Endothelial cell of umbilical vein (primary cell): Measurements from ENCODE around the gene RPS23.

Experiments
- EZH2 ChIP-seq: IDR thresholded peaks from 2 replicates; pipeline ENCODE4 v1.6.1; 2012; ENCODE audit warnings: borderline replicate concordance, low read depth, mild to moderate bottlenecking, moderate library complexity, low read length, inconsistent platforms; ENCODE audit not compliant: severe bottlenecking
- FOS ChIP-seq: IDR thresholded peaks from 2 replicates; pipeline ENCODE4 v1.6.1; 2011; ENCODE audit warnings: mild to moderate bottlenecking, low read length, moderate library complexity, borderline replicate concordance; ENCODE audit not compliant: insufficient read depth
- GATA2 ChIP-seq: IDR thresholded peaks from 2 replicates; pipeline ENCODE4 v1.7.0; 2011; ENCODE audit warnings: low read depth, mild to moderate bottlenecking, moderate library complexity, mixed read lengths, low read length; ENCODE audit not compliant: insufficient read length, insufficient read depth
- JUN ChIP-seq: IDR thresholded peaks from 2 replicates; pipeline ENCODE4 v1.6.1; 2011; ENCODE audit warnings: borderline replicate concordance, low read depth; ENCODE audit not compliant: insufficient read length, insufficient read depth
- MAX ChIP-seq: IDR thresholded peaks from 2 replicates; pipeline ENCODE4 v1.6.1; 2011; ENCODE audit not compliant: insufficient read depth, insufficient read length
- MYC ChIP-seq: IDR thresholded peaks from one replicate; pipeline ENCODE4 v1.6.1; 2011; ENCODE audit warnings: mild to moderate bottlenecking, low read depth, low read length
- POLR2A ChIP-seq: IDR thresholded peaks from 2 replicates; pipeline ENCODE4 v1.6.1; 2012; ENCODE audit warnings: low read depth, mild to moderate bottlenecking, control low read depth, low read length
- POLR2AphosphoS5 ChIP-seq: IDR thresholded peaks from 2 replicates; pipeline ENCODE4 v1.6.1; 2012; ENCODE audit warnings: low read depth, mild to moderate bottlenecking, control low read depth, low read length, moderate library complexity; ENCODE audit not compliant: insufficient read depth
- TF ChIP-seq, protein P1 (sequence below), 2 donors: IDR thresholded peaks; 1 replicate in 1 of 2; 2 replicates in 1 of 2; pipeline ENCODE4 v1.5.1; 2011; ENCODE audit warnings: low read length in 2 of 2, mild to moderate bottlenecking in 2 of 2, moderate library complexity in 2 of 2, control low read depth in 1 of 2, inconsistent platforms in 1 of 2, low read depth in 1 of 2; ENCODE audit not compliant: insufficient read depth in 1 of 2; ENCODE audit errors: extremely low read depth in 1 of 2

DNA sequence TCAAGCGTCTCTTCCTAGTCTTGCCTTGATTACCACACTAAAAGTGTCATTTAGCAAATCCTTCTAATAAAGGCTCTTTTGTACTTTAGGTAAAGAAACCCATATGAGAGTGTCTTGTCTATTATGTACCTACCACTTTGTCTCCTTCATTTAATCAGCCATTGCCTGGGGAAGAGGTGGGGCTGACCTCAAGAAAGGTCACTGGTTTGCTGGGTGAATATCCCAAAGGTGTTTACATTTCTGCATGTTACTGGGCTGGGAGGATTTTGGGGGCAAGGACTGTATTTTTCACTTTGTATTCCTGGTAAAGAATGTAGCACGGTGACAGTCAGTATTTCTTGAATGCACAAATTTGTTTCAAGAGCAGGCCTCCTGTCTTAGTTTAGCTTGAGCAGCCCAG is 11.9 kb upstream of the RPS23 start:
- TF ChIP-seq POLR2A (no peak), JUN (no peak), EZH2 (no peak), MAX (no peak), GATA2 (no peak), MYC (no peak), POLR2AphosphoS5 (no peak), FOS (no peak)
- TF ChIP-seq, protein P1, sequence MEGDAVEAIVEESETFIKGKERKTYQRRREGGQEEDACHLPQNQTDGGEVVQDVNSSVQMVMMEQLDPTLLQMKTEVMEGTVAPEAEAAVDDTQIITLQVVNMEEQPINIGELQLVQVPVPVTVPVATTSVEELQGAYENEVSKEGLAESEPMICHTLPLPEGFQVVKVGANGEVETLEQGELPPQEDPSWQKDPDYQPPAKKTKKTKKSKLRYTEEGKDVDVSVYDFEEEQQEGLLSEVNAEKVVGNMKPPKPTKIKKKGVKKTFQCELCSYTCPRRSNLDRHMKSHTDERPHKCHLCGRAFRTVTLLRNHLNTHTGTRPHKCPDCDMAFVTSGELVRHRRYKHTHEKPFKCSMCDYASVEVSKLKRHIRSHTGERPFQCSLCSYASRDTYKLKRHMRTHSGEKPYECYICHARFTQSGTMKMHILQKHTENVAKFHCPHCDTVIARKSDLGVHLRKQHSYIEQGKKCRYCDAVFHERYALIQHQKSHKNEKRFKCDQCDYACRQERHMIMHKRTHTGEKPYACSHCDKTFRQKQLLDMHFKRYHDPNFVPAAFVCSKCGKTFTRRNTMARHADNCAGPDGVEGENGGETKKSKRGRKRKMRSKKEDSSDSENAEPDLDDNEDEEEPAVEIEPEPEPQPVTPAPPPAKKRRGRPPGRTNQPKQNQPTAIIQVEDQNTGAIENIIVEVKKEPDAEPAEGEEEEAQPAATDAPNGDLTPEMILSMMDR (IDR thresholded peaks at IDR 0.05; ENCODE audit: extremely low read depth in 1 of 2, insufficient read depth in 1 of 2, low read depth in 1 of 2, low read length in 2 of 2): no peak
